ENCODE data around the gene FOXL1.

DNA sequence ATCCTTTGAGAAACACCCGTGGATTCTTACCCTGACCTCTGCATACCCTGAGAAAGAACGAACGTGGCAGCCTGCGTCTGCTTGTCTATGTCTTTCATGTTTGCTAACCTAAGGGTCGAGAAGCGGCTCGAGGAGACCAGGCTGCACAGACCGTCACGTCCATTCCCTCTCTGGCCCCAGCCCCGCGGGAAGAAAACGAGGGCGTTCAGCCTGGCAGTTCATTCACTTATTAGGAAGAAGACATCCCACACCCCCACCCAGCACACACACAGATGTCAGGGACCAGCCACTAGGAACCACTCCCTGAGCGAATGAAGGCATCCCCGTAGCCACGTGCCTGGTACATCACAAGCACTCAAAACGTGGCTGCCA lies 22.7 kb upstream of the FOXL1 start:
- TF ChIP-seq CTCF (IDR thresholded peaks at IDR 0.05), result no peak
- no peak for TF ChIP-seq ZFX (IDR thresholded peaks at IDR 0.05; ENCODE audit: borderline replicate concordance)
